K562 (cell line): ENCODE measurements around the gene HBB. TPM values are rescaled to one million over a fixed set of nuclear protein-coding genes. Genes with fewer than 3 reads are reported as not detected.

Experiments used
- ATAC-seq: fragments of 200-7000 bp; cut with Tn5 transposase; 3 replicates; pipeline ENCODE4 v1.9.1; 2020; ENCODE audit warnings: moderate library complexity
- BruUV-seq: library from RNA; stranded (reverse); fragments of 400-500 nt; replicated peaks from 2 replicates; lab custom pipeline; 2021; lab: Mats Ljungman, UMichigan
- CTCF ChIA-PET: fragments of 300-600 bp; formaldehyde crosslinking; extraction: SDS; loops from one replicate; lab custom pipeline; 2021; ENCODE audit warnings: low intra/inter-chr PET ratio; lab: Yijun Ruan, JAX
- POLR2A ChIA-PET: fragments of 300-600, 350-650 bp; sonication (Branson Sonifier 250); formaldehyde crosslinking; extraction: SDS; loops from one replicate; lab custom pipeline; 2021; ENCODE audit warnings: antibody characterized with exemption, inconsistent platforms; lab: Yijun Ruan, JAX
- DNase-seq, 4 experiments: peaks; one replicate each; pipeline versions ENCODE4 v3.0.0 to v3.0.0-alpha.2; 2011 to 2018; ENCODE audit warnings: low spot score in 3 of 4, mixed read lengths in 3 of 4; ENCODE audit errors: extremely low read depth in 1 of 4
- FAIRE-seq: peaks from 2 replicates; lab custom pipeline; 2011; peaks lifted over from hg19 to GRCh38; lab: Jason Lieb, UNC
- H2AFZ ChIP-seq: 2 replicates; pipeline ENCODE4 v1.6.0; 2011; ENCODE audit warnings: low read depth, low read length, control low read depth, inconsistent platforms
- H3K27ac ChIP-seq: fragments of 200-600 bp; 3 replicates; pipeline ENCODE4 v1.8.0; 2011; ENCODE audit warnings: low read depth, mild to moderate bottlenecking, control low read depth, inconsistent platforms, low read length, moderate library complexity, mixed read lengths; ENCODE audit errors: extremely low read depth
- H3K27me3 ChIP-seq, 2 experiments: fragments of 300-600 bp in 1 of 2; 2 replicates in 1 of 2; 3 replicates in 1 of 2; pipeline versions ENCODE4 v1.6.0 to v1.8.0; 2011; ENCODE audit warnings: inconsistent platforms in 2 of 2, low read length in 2 of 2, mild to moderate bottlenecking in 1 of 2, mixed read lengths in 1 of 2, moderate library complexity in 1 of 2; ENCODE audit not compliant: control insufficient read depth in 2 of 2, insufficient read depth in 2 of 2
- H3K36me3 ChIP-seq: fragments of 300-600 bp; 3 replicates; pipeline ENCODE4 v1.8.0; 2011; ENCODE audit warnings: mild to moderate bottlenecking, low read length, inconsistent platforms; ENCODE audit not compliant: control insufficient read depth, insufficient read depth
- H3K4me1 ChIP-seq, 2 experiments: fragments of 200-600 bp in 1 of 2; replicated peaks in 1 of 2; 2 replicates in 1 of 2; 3 replicates in 1 of 2; pipeline versions ENCODE4 v1.5.1 to v1.8.0; 2011; ENCODE audit warnings: inconsistent platforms in 2 of 2, low read length in 2 of 2, mild to moderate bottlenecking in 1 of 2, mixed read lengths in 1 of 2, moderate library complexity in 1 of 2; ENCODE audit not compliant: control insufficient read depth in 2 of 2, insufficient read depth in 2 of 2
- H3K4me2 ChIP-seq: 2 replicates; pipeline ENCODE4 v1.6.1; 2011; ENCODE audit warnings: low read length, control low read depth, inconsistent platforms, mixed read lengths; ENCODE audit not compliant: insufficient read depth
- H3K4me3 ChIP-seq: fragments of 200-600 bp; sonication (generic), shearing (Covaris generic); 2 replicates; pipeline ENCODE4 v1.5.1; 2016; ENCODE audit warnings: control low read depth, inconsistent platforms
- H3K79me2 ChIP-seq: fragments of 200-600 bp; 3 replicates; pipeline ENCODE4 v1.8.0; 2011; ENCODE audit warnings: low read length, inconsistent platforms; ENCODE audit not compliant: control insufficient read depth, insufficient read depth
- H3K9ac ChIP-seq, 2 experiments: 2 replicates each; pipeline versions ENCODE4 v1.6.0 to v1.6.1; 2011; ENCODE audit warnings: low read depth in 2 of 2, low read length in 2 of 2, control low read depth in 1 of 2, inconsistent platforms in 1 of 2, mild to moderate bottlenecking in 1 of 2, mixed read lengths in 1 of 2; ENCODE audit not compliant: insufficient read depth in 1 of 2
- H3K9me1 ChIP-seq: one replicate; pipeline ENCODE4 v1.6.0; 2011; ENCODE audit warnings: inconsistent platforms, mild to moderate bottlenecking, low read length, moderate library complexity; ENCODE audit not compliant: control insufficient read depth, insufficient read depth
- H3K9me3 ChIP-seq: replicated peaks from 2 replicates; pipeline ENCODE4 v1.5.1; 2011; ENCODE audit warnings: low read depth, low read length, inconsistent platforms; ENCODE audit not compliant: control insufficient read depth, insufficient read depth
- H4K20me1 ChIP-seq: replicated peaks from 2 replicates; pipeline ENCODE4 v1.6.1; 2011; ENCODE audit warnings: low read length, inconsistent platforms, mixed read lengths; ENCODE audit not compliant: control insufficient read depth, insufficient read depth
- CC2D1A ChIP-seq: fragments of 450-650 bp; IDR thresholded peaks from 2 replicates; pipeline ENCODE4 v1.6.1; 2017; ENCODE audit warnings: mild to moderate bottlenecking
- CREB5 ChIP-seq: fragments of 250-450 bp; sonication (Bioruptor Pico); IDR thresholded peaks from 2 replicates; pipeline ENCODE4 v1.5.0; 2020; ENCODE audit warnings: mild to moderate bottlenecking
- CTBP1 ChIP-seq: fragments of 450-650 bp; IDR thresholded peaks from 2 replicates; pipeline ENCODE4 v1.6.1; 2016; ENCODE audit warnings: borderline replicate concordance
- GATAD2B ChIP-seq: fragments of 450-650 bp; IDR thresholded peaks from 2 replicates; pipeline ENCODE4 v1.6.1; 2017; ENCODE audit warnings: mild to moderate bottlenecking, borderline replicate concordance
- HNRNPUL1 ChIP-seq: fragments of 200-400 bp; formaldehyde crosslinking; IDR thresholded peaks from 2 replicates; pipeline ENCODE4 v1.6.1; 2017; ENCODE audit warnings: low read length
- JUNB ChIP-seq: fragments of 450-650 bp; formaldehyde crosslinking; conservative IDR thresholded peaks from 2 replicates; pipeline ENCODE4 v1.4.0; 2020; ENCODE audit warnings: mild to moderate bottlenecking
- KLF10 ChIP-seq: fragments of 250-450 bp; sonication (Bioruptor Pico); IDR thresholded peaks from 2 replicates; pipeline ENCODE4 v1.6.1; 2021; ENCODE audit warnings: matching md5 sums
- NCOA2 ChIP-seq, 2 experiments: fragments of 450-650 bp; IDR thresholded peaks; 2 replicates each; pipeline ENCODE4 v1.6.1; 2018; ENCODE audit warnings: mild to moderate bottlenecking in 2 of 2, moderate library complexity in 1 of 2; ENCODE audit not compliant: partially characterized antibody in 2 of 2
- NFE2L1 ChIP-seq: fragments of 450-650 bp; IDR thresholded peaks from 2 replicates; pipeline ENCODE4 v1.6.1; 2016; ENCODE audit warnings: missing genetic modification characterization, low read depth, mild to moderate bottlenecking, missing compliant biosample characterization, moderate library complexity, borderline replicate concordance
- NR2C2 ChIP-seq, 2 experiments: fragments of 200-800 bp in 1 of 2; sonication (Bioruptor generic) in 1 of 2; sonication (generic) in 1 of 2; formaldehyde crosslinking in 1 of 2; IDR thresholded peaks; 2 replicates each; pipeline versions ENCODE4 v1.6.1 to v1.8.0; 2016 to 2022; ENCODE audit warnings: mild to moderate bottlenecking in 1 of 2, missing compliant biosample characterization in 1 of 2, missing genetic modification characterization in 1 of 2, missing genetic modification reagents in 1 of 2
- POLR2H ChIP-seq: IDR thresholded peaks from 2 replicates; pipeline ENCODE4 v1.6.1; 2016; ENCODE audit warnings: missing genetic modification characterization, low read depth, mild to moderate bottlenecking, control low read depth, missing compliant biosample characterization, moderate library complexity
- SAFB2 ChIP-seq: fragments of 200-400 bp; formaldehyde crosslinking; IDR thresholded peaks from 2 replicates; pipeline ENCODE4 v1.6.1; 2018; ENCODE audit warnings: borderline replicate concordance, low read length, low read depth, moderate library complexity; ENCODE audit not compliant: severe bottlenecking
- TAL1 ChIP-seq: fragments of 450-650 bp; IDR thresholded peaks from 2 replicates; pipeline ENCODE4 v1.6.1; 2016; ENCODE audit warnings: mild to moderate bottlenecking
- TFAM ChIP-seq: fragments of 250-450 bp; sonication (Bioruptor Pico); conservative IDR thresholded peaks from 2 replicates; pipeline ENCODE4 v1.5.0; 2021; ENCODE audit warnings: mild to moderate bottlenecking, moderate library complexity
- ZBTB1 ChIP-seq: sonication (generic); formaldehyde crosslinking; IDR thresholded peaks from 2 replicates; pipeline ENCODE4 v1.8.1; 2023; ENCODE audit warnings: missing genetic modification reagents, low read depth, mild to moderate bottlenecking, borderline replicate concordance
- ZKSCAN8 ChIP-seq: fragments of 200-800 bp; sonication (Bioruptor generic); IDR thresholded peaks from 2 replicates; pipeline ENCODE4 v1.6.1; 2016; ENCODE audit warnings: missing genetic modification characterization, missing compliant biosample characterization
- ZNF253 ChIP-seq: fragments of 250-450 bp; sonication (Bioruptor Pico); conservative IDR thresholded peaks from 2 replicates; pipeline ENCODE4 v1.6.1; 2021; ENCODE audit warnings: mild to moderate bottlenecking
- ZNF311 ChIP-seq: fragments of 250-450 bp; sonication (Bioruptor Pico); IDR thresholded peaks from 2 replicates; pipeline ENCODE4 v1.4.0; 2020; ENCODE audit warnings: mild to moderate bottlenecking, moderate library complexity
- ZNF717 ChIP-seq: fragments of 250-450 bp; sonication (Bioruptor Pico); IDR thresholded peaks from 2 replicates; pipeline ENCODE4 v1.5.0; 2021
- WGBS: fragments of 100-300 bp; shearing (Covaris generic); methylation state at CpG from one replicate; pipeline ENCODE4 v1.1.6; 2016; ENCODE audit warnings: low coverage, mixed read lengths; ENCODE audit not compliant: insufficient coverage; ENCODE audit errors: missing lambda C conversion rate; 5-methylcytosine and 5-hydroxymethylcytosine counted together
- in situ Hi-C: fragments of 300-500 bp; cut with MboI; formaldehyde crosslinking; loops from 4 replicates; pipeline ENCODE4 v1.15.0; 2018; ENCODE audit warnings: inconsistent platforms, mixed read lengths
- intact Hi-C: fragments of 100-400 bp; cut with micrococcal nuclease; formaldehyde crosslinking; loops from 2 replicates; pipeline ENCODE4 v1.14.2; 2022
- polyA plus RNA-seq, 8 experiments: library from polyadenylated mRNA; depleted of rRNA in 4 of 8; stranded (reverse) in 5 of 8; unstranded in 3 of 8; fragments of >200 nt; fragmentation: Nextera tagmentation in 2 of 8; fragmentation: Illumina TruSeq in 1 of 8; extraction: Ambion mirVana in 2 of 8; extraction: Trizol in 1 of 8; gene quantifications; 2 replicates each; pipeline versions ENCODE4 v1.2.1 to v1.2.3, GENCODE V29; 2011 to 2014; ENCODE audit warnings: inconsistent platforms in 1 of 8, missing spikeins in 1 of 8
- total RNA-seq, 7 experiments: library from RNA; depleted of rRNA in 6 of 7; stranded (reverse); fragments of >200 nt in 6 of 7; fragmentation: Illumina TruSeq in 2 of 7; extraction: Trizol in 2 of 7; gene quantifications; 2 replicates each; pipeline versions ENCODE4 v1.2.1 to v1.2.3, GENCODE V29; 2011 to 2021; ENCODE audit warnings: low replicate concordance in 1 of 7

The HBB gene
- total and polyA plus RNA-seq, 9 of the 15 experiments (the other 6 are each of a cell fraction or from before 2014, with no cell fraction given): 0.33 to 3.4 (median 1.2) TPM; not detected in 2

DNA sequence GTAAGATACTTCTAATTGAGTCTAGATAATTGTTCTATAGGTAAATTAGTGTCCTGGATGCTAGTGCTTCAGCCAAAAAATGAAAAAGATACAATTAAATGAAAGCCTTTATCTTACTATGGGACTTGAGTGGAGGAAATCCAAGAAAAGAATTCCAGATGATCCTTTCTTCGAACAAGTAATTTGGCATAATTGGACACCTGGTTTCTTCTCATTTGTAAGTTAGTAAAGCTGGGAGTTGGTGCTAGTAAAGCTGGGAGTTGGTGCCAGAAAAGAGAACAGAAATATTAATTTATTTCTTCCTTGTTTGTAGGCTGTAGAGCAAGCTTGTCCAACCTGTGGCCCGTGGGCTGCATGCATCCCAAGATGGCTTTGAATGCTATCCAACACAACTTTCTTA, 38.7 kb downstream of the HBB start:
- Histone ChIP-seq H3K79me2 (no peaks in the 10 kb centered on the region), H3K27me3 (no peaks in the 10 kb centered on the region), H4K20me1 (no peaks in the 10 kb centered on the region), H3K9ac (no peak overlapping the region), H2AFZ (peak overlapping the region; percentile 4; the same call in 1 of the 2 replicates), H3K27ac (no peak overlapping the region), H3K9me3 (no peaks in the 10 kb centered on the region; the same call in 1 of the 2 replicates), H3K4me1 (no peaks in the 10 kb centered on the region), H3K4me3 (no peak overlapping the region), H3K36me3 (no peaks in the 10 kb centered on the region), H3K4me2 (no peak overlapping the region), H3K9me1 (no peaks in the 10 kb centered on the region)
- ChIA-PET POLR2A (interaction anchor here (0.6 to 1.2 kb wide), 4 partner anchors 9 to 449 kb away, joined by 3 read pairs; no protein-coding TSS in a partner anchor), CTCF (no interaction called here)
- no peak for DNase-seq
- WGBS: 57% methylated on average over 2 of the region's 2 CpGs
- intact Hi-C loops (no loop called here), in situ Hi-C loops (no loop called here)
- no peak for ATAC-seq
- FAIRE-seq: no peak
- no TSS peak for BruUV-seq
- no peak for TF ChIP-seq GATAD2B
- TF ChIP-seq CTBP1: no peak
- TF ChIP-seq NFE2L1: no peak
- TF ChIP-seq POLR2H (tag): no peak
- no peak for TF ChIP-seq SAFB2
- TF ChIP-seq ZBTB1 (CRISPR knock-in tag): no peak
- no peak for TF ChIP-seq ZKSCAN8 (CRISPR knock-in tag)
- TF ChIP-seq TAL1: no peak
- TF ChIP-seq ZNF717: no peak
- no peak for TF ChIP-seq ZNF253 (CRISPR knock-in tag)
- no peak for TF ChIP-seq NR2C2 (CRISPR knock-in tag; IDR thresholded peaks at IDR 0.05)
- TF ChIP-seq NR2C2 (tag; IDR thresholded peaks at IDR 0.05): no peak
- TF ChIP-seq JUNB (CRISPR knock-in tag): no peak
- no peak for TF ChIP-seq HNRNPUL1
- no peak for TF ChIP-seq NCOA2 (IDR thresholded peaks at IDR 0.05; ENCODE audit: partially characterized antibody in 2 of 2)
- no peak for TF ChIP-seq CREB5 (CRISPR knock-in tag)
- TF ChIP-seq ZNF311 (CRISPR knock-in tag): no peak
- no peak for TF ChIP-seq CC2D1A
- no peak for TF ChIP-seq TFAM (CRISPR knock-in tag)
- TF ChIP-seq KLF10: no peak
